Right lobe of liver (tissue), 6 donors: ENCODE data around the gene POP5. TPM values are rescaled to one million over a fixed set of nuclear protein-coding genes. Genes with fewer than 3 reads are reported as not detected.
A peak's percentile ranks its signal among the peaks of the same experiment; 100 is the strongest.
"Not testable (repeated sequence)": the region's sequence is repeated elsewhere in the genome, so short reads cannot be mapped to it uniquely, and the experiment has no call there.

Experiments used
- ATAC-seq, 4 donors: fragments of 200-7000 bp; cut with Tn5 transposase; one replicate each; pipeline ENCODE4 v1.9.1; 2020; ENCODE audit warnings: mild to moderate bottlenecking in 4 of 4, moderate library complexity in 4 of 4
- DNase-seq, 3 donors: peaks; one replicate each; pipeline ENCODE4 v3.0.0-alpha.2; 2020
- H3K27ac ChIP-seq, 3 donors: fragments of 200-600 bp; one replicate each; pipeline ENCODE4 v1.8.0; 2022
- H3K27me3 ChIP-seq, 2 donors: fragments of 200-600 bp; one replicate each; pipeline ENCODE4 v1.8.0; 2022
- H3K36me3 ChIP-seq, 4 donors: fragments of 200-600 bp; sonication (generic) in 1 of 4; one replicate each; pipeline versions ENCODE4 v1.5.1 to v1.8.0; 2017 to 2022; ENCODE audit warnings: control low read depth in 1 of 4
- H3K4me1 ChIP-seq, 4 donors: fragments of 200-600 bp; sonication (generic) in 1 of 4; one replicate each; pipeline versions ENCODE4 v1.5.1 to v1.8.0; 2017 to 2022; ENCODE audit warnings: control low read depth in 1 of 4
- H3K4me3 ChIP-seq, 3 donors: fragments of 200-600 bp; one replicate each; pipeline ENCODE4 v1.8.0; 2022
- H3K9me3 ChIP-seq, 4 donors: fragments of 200-600 bp; sonication (generic) in 1 of 4; one replicate each; pipeline versions ENCODE4 v1.5.1 to v1.8.0; 2017 to 2022; ENCODE audit warnings: control low read depth in 1 of 4
- POLR2A ChIP-seq: fragments of 450-650 bp; IDR thresholded peaks from one replicate; pipeline ENCODE4 v1.6.1; 2017; ENCODE audit warnings: antibody characterized with exemption, mild to moderate bottlenecking
- WGBS: methylation state at CpG from one replicate; pipeline ENCODE4 v1.1.6; 2018; ENCODE audit warnings: low coverage, low lambda C conversion rate; ENCODE audit not compliant: insufficient coverage; ENCODE audit errors: missing lambda C conversion rate; 5-methylcytosine and 5-hydroxymethylcytosine counted together
- intact Hi-C, 2 donors: fragments of 100-400 bp; cut with DNase I; formaldehyde crosslinking; loops; one replicate each; pipeline versions ENCODE4 v1.11.2 to v1.14.1; 2022
- total RNA-seq, 6 experiments: library from RNA; depleted of rRNA in 2 of 6; stranded (reverse); fragments of >200 nt in 2 of 6; fragmentation: NEBNext Ultra II Directional in 3 of 6; extraction: Animal tissue kit (Norgen Biotek cat#: 25700) in 3 of 6; gene quantifications; one replicate each; pipeline versions ENCODE4 v1.1.0 to v1.2.4, GENCODE V29; 2016 to 2023
- TF ChIP-seq, protein P1 (sequence below), 4 donors: fragments of 200-600 bp in 3 of 4; fragments of 450-650 bp in 1 of 4; IDR thresholded peaks; one replicate each; pipeline versions ENCODE4 v1.5.1 to v1.8.0; 2016 to 2022; ENCODE audit warnings: antibody characterized with exemption in 4 of 4, mild to moderate bottlenecking in 2 of 4
- donor health status: DM: no; HTN: yes; CAD: no.
- donor health status: DM: no; HTN: no; CAD: no.
- donor health status: DM: no; HTN: no; CAD: no.
- donor health status: DM: no; HTN: yes; CAD: no.
- donor health status: DM: no; HTN: yes; CAD: no.

The POP5 gene
- total RNA-seq, 6 experiments from 2014 or later: 14.2 to 29.2 (median 23.0) TPM

DNA sequence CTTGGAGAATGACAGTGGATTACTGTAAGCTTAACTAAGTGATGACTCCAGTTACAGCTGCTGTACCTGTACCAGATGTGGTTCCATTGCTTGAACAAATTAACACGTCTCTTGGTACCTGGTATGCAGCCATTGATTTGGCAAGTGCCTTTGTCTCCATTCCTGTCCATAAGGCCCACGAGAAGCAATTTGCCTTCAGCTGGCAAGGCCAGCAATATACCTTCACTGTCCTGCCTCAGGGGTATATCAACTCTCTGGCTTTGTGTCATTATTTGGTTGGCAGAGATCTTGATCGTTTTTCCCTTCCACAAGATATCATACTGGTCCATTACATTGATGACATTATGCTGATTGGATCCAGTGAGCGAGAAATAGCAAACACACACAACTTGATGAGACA, 29.4 kb upstream of the POP5 start:
- H3K9me3 ChIP-seq: no peaks in the 10 kb centered on the region
- H3K36me3 ChIP-seq: no peaks in the 10 kb centered on the region
- no peak overlapping the region for H3K4me3 ChIP-seq
- H3K4me1 ChIP-seq: no peaks in the 10 kb centered on the region
- TF ChIP-seq, protein P1, sequence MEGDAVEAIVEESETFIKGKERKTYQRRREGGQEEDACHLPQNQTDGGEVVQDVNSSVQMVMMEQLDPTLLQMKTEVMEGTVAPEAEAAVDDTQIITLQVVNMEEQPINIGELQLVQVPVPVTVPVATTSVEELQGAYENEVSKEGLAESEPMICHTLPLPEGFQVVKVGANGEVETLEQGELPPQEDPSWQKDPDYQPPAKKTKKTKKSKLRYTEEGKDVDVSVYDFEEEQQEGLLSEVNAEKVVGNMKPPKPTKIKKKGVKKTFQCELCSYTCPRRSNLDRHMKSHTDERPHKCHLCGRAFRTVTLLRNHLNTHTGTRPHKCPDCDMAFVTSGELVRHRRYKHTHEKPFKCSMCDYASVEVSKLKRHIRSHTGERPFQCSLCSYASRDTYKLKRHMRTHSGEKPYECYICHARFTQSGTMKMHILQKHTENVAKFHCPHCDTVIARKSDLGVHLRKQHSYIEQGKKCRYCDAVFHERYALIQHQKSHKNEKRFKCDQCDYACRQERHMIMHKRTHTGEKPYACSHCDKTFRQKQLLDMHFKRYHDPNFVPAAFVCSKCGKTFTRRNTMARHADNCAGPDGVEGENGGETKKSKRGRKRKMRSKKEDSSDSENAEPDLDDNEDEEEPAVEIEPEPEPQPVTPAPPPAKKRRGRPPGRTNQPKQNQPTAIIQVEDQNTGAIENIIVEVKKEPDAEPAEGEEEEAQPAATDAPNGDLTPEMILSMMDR (IDR thresholded peaks at IDR 0.05): no peak
- no peak for TF ChIP-seq POLR2A
- 53% methylated on average over 2 of the region's 4 CpGs for WGBS
- no peak for ATAC-seq
- no peak overlapping the region for H3K27ac ChIP-seq
- intact Hi-C loops: no loop called here
- DNase-seq: no peak
- H3K27me3 ChIP-seq: no peaks in the 10 kb centered on the region

DNA sequence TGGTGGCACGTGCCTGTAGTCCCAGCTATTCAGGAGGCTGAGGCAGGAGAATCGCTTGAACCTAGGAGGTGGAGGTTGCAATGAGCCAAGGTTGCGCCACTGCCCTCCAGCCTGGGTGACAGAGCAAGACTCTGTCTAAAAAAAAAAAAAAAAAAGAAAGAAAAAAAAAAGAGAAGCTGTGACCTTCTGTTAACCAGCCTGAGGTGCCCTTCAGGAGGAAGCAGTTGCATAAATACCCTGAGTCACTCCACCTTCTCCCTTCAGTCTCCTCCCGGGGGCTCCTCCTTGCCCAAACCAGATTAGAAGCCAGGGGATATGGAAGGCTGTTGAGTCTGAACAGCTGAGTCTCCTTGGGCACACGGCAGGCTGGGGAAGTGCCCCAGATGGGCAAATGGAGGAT, 21.2 kb upstream of the POP5 start:
- 52% methylated on average over 4 of the region's 5 CpGs for WGBS
- H3K4me1 ChIP-seq, DNase-seq, H3K9me3 ChIP-seq, H3K4me3 ChIP-seq, H3K36me3 ChIP-seq, intact Hi-C loops, H3K27me3 ChIP-seq, H3K27ac ChIP-seq: not testable (repeated sequence)
- ATAC-seq: peak; percentile 19 to 39 (median 33)

DNA sequence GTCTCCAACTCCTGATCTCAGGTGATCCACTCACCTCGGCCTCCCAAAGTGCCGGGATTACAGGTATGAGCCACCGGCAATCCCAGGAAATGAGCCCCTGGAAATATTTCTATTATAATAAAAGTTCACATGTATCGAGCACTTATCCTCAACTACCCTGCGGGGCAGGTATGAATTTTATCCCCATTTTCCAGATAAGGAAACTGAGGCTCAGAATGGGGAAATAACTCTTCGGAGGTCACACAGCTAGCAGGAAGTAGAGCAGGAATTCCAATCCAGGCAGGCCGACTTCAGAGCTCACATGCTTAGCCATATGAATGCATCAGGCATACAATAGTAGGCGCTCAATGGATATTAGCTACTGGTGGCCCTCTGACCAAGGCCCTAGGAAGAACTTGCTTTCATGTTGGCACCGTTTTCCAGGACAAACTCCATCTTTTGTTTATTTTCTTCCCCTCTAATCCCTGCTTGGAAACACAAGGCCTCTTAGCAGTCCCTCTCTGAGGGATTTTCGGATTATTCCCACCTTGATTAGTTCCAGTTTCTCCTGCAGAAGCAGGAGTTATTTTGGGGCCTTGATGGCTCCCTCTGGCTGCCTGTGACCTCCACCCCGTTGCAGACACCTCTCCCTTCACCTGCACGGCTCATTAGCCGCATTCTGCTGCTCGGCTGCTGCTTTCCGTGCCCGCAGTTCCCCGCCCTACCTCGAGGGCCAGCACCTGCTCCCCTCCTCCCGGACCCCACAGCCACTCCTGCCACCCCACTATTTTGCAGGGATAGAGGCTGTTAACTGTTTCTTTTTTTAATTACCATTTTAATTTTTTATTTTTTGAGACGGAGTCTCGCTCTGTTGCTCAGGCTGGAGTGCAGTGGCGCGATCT, 18.7 kb upstream of the POP5 start:
- Histone ChIP-seq H3K36me3 (no peaks in the 10 kb centered on the region), H3K27ac (no peak overlapping the region), H3K4me1 (no peaks in the 10 kb centered on the region), H3K27me3 (no peaks in the 10 kb centered on the region), H3K9me3 (no peaks in the 10 kb centered on the region), H3K4me3 (no peak overlapping the region)
- ATAC-seq: no peak
- no peak for TF ChIP-seq POLR2A
- TF ChIP-seq, protein P1 (IDR thresholded peaks at IDR 0.05): no peak
- intact Hi-C loops: no loop called here
- 67% methylated on average over 14 of the region's 23 CpGs for WGBS
- DNase-seq: no peak

DNA sequence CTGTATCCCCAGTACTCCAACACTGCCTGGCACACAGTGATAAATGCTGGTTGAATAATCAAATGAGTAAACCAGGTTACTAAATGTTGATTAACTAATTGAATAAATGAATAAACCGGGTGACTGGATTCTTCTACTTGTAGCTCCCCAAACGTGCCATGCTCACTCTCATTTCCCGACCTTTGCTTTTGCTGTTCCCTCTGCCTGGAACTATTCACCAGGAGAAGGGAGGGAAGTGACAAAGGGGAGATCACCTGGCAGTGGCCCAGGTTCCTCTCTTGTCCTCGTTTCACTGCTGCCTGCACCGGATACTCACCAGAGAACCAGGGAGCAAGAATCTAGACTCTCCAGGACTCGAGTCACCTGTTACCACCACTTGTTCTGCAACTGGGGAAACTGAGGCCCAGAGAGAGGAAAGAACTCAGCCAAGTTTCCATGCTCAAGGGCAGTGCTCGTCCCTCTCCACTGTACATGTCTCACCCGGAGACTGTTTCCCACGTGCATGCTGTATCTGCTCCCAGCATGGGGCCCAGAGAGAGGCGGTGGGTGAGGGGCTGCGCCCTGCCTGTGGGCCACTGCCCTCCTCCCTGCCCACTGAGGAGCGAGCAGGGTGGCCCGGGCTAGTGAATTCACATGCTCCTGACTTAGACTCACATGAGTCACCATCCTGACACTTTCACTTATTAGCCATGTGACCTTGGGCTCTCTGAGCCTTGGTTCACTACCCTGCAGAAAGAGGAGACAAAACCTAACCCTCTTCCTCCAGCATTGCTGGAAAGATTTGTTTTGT, 17.7 kb upstream of the POP5 start:
- intact Hi-C loops: no loop called here
- TF ChIP-seq, protein P1 (IDR thresholded peaks at IDR 0.05): no peak
- TF ChIP-seq POLR2A: no peak
- DNase-seq (no peak), ATAC-seq (peak in 2 of 4 donors; percentile 33 to 85)
- Histone ChIP-seq H3K4me3 (no peak overlapping the region), H3K27me3 (no peaks in the 10 kb centered on the region), H3K4me1 (no peaks in the 10 kb centered on the region), H3K27ac (no peak overlapping the region), H3K9me3 (no peaks in the 10 kb centered on the region), H3K36me3 (no peaks in the 10 kb centered on the region)
- 38% methylated on average over 11 of the region's 13 CpGs for WGBS

DNA sequence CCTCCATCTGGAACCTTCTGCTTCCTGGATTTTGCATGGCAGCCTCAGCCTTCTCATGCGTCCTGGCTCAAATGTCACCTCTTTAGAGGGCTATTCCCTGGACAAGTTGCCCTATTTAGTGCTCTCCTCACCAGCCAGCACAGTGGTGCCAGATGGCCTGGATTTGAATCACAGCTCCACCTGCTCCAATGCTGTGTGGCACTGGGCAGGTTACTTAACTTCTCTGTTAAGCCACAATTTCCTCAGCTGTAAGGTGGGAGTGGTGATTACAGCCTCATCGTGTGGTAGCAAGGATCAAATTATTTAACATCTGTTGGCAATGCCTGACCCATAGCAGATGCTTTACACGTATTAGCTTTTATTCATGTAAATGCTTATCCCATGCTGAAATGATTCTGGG, 16.7 kb upstream of the POP5 start:
- DNase-seq (no peak), ATAC-seq (no peak)
- H3K36me3 ChIP-seq: no peaks in the 10 kb centered on the region
- no peak overlapping the region for H3K4me3 ChIP-seq
- intact Hi-C loops: no loop called here
- no peaks in the 10 kb centered on the region for H3K9me3 ChIP-seq
- no peak overlapping the region for H3K27ac ChIP-seq
- H3K27me3 ChIP-seq: no peaks in the 10 kb centered on the region
- no peak for TF ChIP-seq POLR2A
- TF ChIP-seq, protein P1 (IDR thresholded peaks at IDR 0.05): no peak
- WGBS: 76% methylated on average over 2 of the region's 3 CpGs
- no peaks in the 10 kb centered on the region for H3K4me1 ChIP-seq
